Neural progenitor cell (in vitro differentiated cells): ENCODE measurements around the gene PLIN5.

ENCODE experiments used
- CTCF ChIP-seq: fragments of 200-600 bp; sonication (generic); IDR thresholded peaks from 2 replicates; pipeline ENCODE4 v1.5.1; 2017; ENCODE audit warnings: antibody characterized with exemption, mild to moderate bottlenecking
- EZH2 ChIP-seq: fragments of 200-600 bp; sonication (generic); IDR thresholded peaks from 2 replicates; pipeline ENCODE4 v1.6.1; 2017; ENCODE audit warnings: antibody characterized with exemption, mild to moderate bottlenecking, moderate library complexity
- EZH2phosphoT487 ChIP-seq: fragments of 200-600 bp; sonication (generic); IDR thresholded peaks from 2 replicates; pipeline ENCODE4 v1.6.1; 2017; ENCODE audit warnings: antibody characterized with exemption

- TF ChIP-seq CTCF (no peak), EZH2phosphoT487 (no peak), EZH2 (no peak)
Measured at GRCh38 chr19:4536798-4537197, 1.8 kb upstream of the PLIN5 start.
